GM21515 (cell line): ENCODE results near the gene BAHCC1.
"Not testable (repeated sequence)": the region's sequence is repeated elsewhere in the genome, so short reads cannot be mapped to it uniquely, and the experiment has no call there.

Experiments
- ATAC-seq: cut with Tn5 transposase; IDR thresholded peaks from one replicate; pipeline ENCODE4 v1.9.1; 2021; ENCODE audit not compliant: unreplicated experiment

BAHCC1 gene

GRCh38 chr17:81394921-81395599 is at the start of gene BAHCC1:
Gene BAHCC1, plus strand, starts transcription at chr17:81395457. Its CDS starts 4,283 bp downstream, at chr17:81399740.
- ATAC-seq, result no peak

- ATAC-seq, result peak; percentile 70
Observed at GRCh38 chr17:81346090-81346907, 49.0 kb upstream of the BAHCC1 start.

- ATAC-seq, result no peak
Observed at GRCh38 chr17:81346908-81347349, 48.3 kb upstream of the BAHCC1 start.

GRCh38 chr17:81347437-81347836 is 47.8 kb upstream of the BAHCC1 start:
- ATAC-seq, result no peak

GRCh38 chr17:81348097-81349055 is 46.9 kb upstream of the BAHCC1 start:
- ATAC-seq, result no peak

- ATAC-seq, result no peak
Observed at GRCh38 chr17:81349397-81350319, 45.6 kb upstream of the BAHCC1 start.

- no peak for ATAC-seq
Observed at GRCh38 chr17:81350320-81350890, 44.9 kb upstream of the BAHCC1 start.

GRCh38 chr17:81351329-81352052 is 43.8 kb upstream of the BAHCC1 start:
- ATAC-seq, result not testable (repeated sequence)

GRCh38 chr17:81352056-81352455 is 43.2 kb upstream of the BAHCC1 start:
- not testable (repeated sequence) for ATAC-seq

- ATAC-seq, result no peak
Observed at GRCh38 chr17:81354252-81354953, 40.9 kb upstream of the BAHCC1 start.

GRCh38 chr17:81354954-81355347 is 40.3 kb upstream of the BAHCC1 start:
- ATAC-seq, result no peak

- ATAC-seq, result no peak
Observed at GRCh38 chr17:81359218-81359617, 36.0 kb upstream of the BAHCC1 start.

- ATAC-seq, result not testable (repeated sequence)
Observed at GRCh38 chr17:81362001-81362400, 33.3 kb upstream of the BAHCC1 start.

- no peak for ATAC-seq
Observed at GRCh38 chr17:81364278-81365147, 30.7 kb upstream of the BAHCC1 start.

- no peak for ATAC-seq
Observed at GRCh38 chr17:81365148-81365600, 30.1 kb upstream of the BAHCC1 start.

GRCh38 chr17:81365601-81366585 is 29.4 kb upstream of the BAHCC1 start:
- no peak for ATAC-seq
